Measurements from ENCODE around the gene CDYL.

Gene CDYL

GRCh38 chr6:4776131-4776492 is at the start of gene CDYL:
TSS of gene CDYL (plus strand) at chr6:4776404. CDS start at chr6:4776784, 380 bp downstream.
- peak; percentile 92 to 93 for DNase-seq

- DNase-seq, result no peak
These were observed 49.6 kb upstream of the CDYL start for GRCh38 chr6:4726645-4727044.

GRCh38 chr6:4727217-4727616 is 49.0 kb upstream of the CDYL start:
- no peak for DNase-seq

- peak in 1 of 2 donors; percentile 4 for DNase-seq
These were observed 48.4 kb upstream of the CDYL start for GRCh38 chr6:4727671-4728435.

- no peak for DNase-seq
These were observed 47.8 kb upstream of the CDYL start for GRCh38 chr6:4728436-4728769.

- DNase-seq, result no peak
These were observed 47.3 kb upstream of the CDYL start for GRCh38 chr6:4728926-4729325.

- no peak for DNase-seq
These were observed 44.2 kb upstream of the CDYL start for GRCh38 chr6:4731996-4732395.

- DNase-seq, result no peak
These were observed 43.4 kb upstream of the CDYL start for GRCh38 chr6:4732691-4733315.

GRCh38 chr6:4736371-4736873 is 39.8 kb upstream of the CDYL start:
- DNase-seq, result no peak

- no peak for DNase-seq
These were observed 36.2 kb upstream of the CDYL start for GRCh38 chr6:4740032-4740431.

GRCh38 chr6:4743062-4743461 is 33.1 kb upstream of the CDYL start:
- DNase-seq, result no peak

- DNase-seq, result no peak
These were observed 32.3 kb upstream of the CDYL start for GRCh38 chr6:4743926-4744325.

GRCh38 chr6:4747588-4747987 is 28.6 kb upstream of the CDYL start:
- DNase-seq, result no peak

- no peak for DNase-seq
These were observed 24.3 kb upstream of the CDYL start for GRCh38 chr6:4751823-4752464.

- no peak for DNase-seq
These were observed 20.0 kb upstream of the CDYL start for GRCh38 chr6:4756247-4756646.

GRCh38 chr6:4759997-4760396 is 16.2 kb upstream of the CDYL start:
- DNase-seq, result no peak

GRCh38 chr6:4760773-4761172 is 15.4 kb upstream of the CDYL start:
- no peak for DNase-seq

GRCh38 chr6:4762294-4762693 is 13.9 kb upstream of the CDYL start:
- DNase-seq, result no peak

- DNase-seq, result no peak
These were observed 12.3 kb upstream of the CDYL start for GRCh38 chr6:4763921-4764320.

GRCh38 chr6:4768815-4769214 is 7.4 kb upstream of the CDYL start:
- DNase-seq, result no peak

GRCh38 chr6:4772750-4773149 is 3.5 kb upstream of the CDYL start:
- no peak for DNase-seq

GRCh38 chr6:4773181-4773580 is 3.0 kb upstream of the CDYL start:
- no peak for DNase-seq

GRCh38 chr6:4774296-4774695 is 1.9 kb upstream of the CDYL start:
- no peak for DNase-seq

Measured in CD4-positive, alpha-beta T cell treated with Interleukin-1 beta for 1 hour (primary cell).